Suprapubic skin (tissue), 4 donors: ENCODE results near the gene PPP1R9B.

Experiments
- POLR2A ChIP-seq, 2 donors: fragments of 450-650 bp; IDR thresholded peaks; one replicate each; pipeline ENCODE4 v1.6.1; 2017; ENCODE audit warnings: antibody characterized with exemption in 2 of 2, mild to moderate bottlenecking in 2 of 2, moderate library complexity in 2 of 2
- POLR2AphosphoS5 ChIP-seq, 3 donors: sonication (generic); formaldehyde crosslinking; IDR thresholded peaks; one replicate each; pipeline ENCODE4 v1.6.1; 2017; ENCODE audit warnings: antibody characterized with exemption in 3 of 3
- TF ChIP-seq, protein P1 (sequence below), 2 donors: fragments of 200-600 bp in 1 of 2; fragments of 450-650 bp in 1 of 2; sonication (generic) in 1 of 2; IDR thresholded peaks; one replicate each; pipeline ENCODE4 v1.5.1; 2016 to 2019; ENCODE audit warnings: antibody characterized with exemption in 2 of 2, mild to moderate bottlenecking in 1 of 2, moderate library complexity in 1 of 2

DNA sequence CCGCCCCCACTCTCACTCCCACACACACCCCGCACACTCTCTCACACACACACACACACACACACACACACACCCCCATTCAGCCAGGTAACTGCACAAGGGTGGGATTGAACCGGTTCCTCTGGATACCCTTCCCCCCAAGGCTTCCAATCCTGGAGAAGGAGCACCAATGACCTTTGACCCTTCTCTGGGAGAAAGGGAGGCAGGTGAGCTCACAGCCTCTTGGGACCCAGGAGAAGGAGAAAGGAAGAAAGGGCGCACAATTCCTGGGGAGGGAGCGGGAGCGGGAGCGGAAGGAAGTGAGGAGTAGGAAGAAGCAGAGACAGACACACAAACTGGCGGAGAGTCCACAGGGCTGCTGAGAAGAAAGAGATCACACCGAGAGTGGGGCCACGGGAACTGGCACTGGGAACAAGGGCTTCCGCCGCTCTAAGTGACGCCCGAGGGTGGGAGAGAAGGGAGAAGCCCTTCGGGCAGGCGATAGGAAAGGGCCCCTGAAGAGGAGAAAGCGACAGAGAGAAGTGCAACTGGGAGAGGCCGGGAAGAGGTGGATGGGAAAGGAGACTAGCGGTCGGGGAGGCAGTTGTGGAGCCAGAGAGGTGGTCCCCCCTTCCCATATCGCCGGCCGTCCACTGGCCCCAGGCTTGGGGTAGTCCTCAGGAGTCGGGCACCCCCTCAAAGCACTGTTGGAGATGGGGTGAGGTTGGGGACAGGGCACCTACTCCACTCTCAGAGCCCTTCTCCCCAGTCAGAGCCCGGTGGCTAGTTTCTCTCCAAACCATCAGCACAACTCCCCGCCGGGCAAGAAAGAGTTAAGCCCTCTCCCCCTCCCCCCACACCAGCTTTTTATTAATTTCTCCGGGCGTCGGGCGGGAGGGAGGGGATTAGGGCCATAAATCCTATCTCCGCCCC lies 21.8 kb downstream of the PPP1R9B start:
- TF ChIP-seq, protein P1, sequence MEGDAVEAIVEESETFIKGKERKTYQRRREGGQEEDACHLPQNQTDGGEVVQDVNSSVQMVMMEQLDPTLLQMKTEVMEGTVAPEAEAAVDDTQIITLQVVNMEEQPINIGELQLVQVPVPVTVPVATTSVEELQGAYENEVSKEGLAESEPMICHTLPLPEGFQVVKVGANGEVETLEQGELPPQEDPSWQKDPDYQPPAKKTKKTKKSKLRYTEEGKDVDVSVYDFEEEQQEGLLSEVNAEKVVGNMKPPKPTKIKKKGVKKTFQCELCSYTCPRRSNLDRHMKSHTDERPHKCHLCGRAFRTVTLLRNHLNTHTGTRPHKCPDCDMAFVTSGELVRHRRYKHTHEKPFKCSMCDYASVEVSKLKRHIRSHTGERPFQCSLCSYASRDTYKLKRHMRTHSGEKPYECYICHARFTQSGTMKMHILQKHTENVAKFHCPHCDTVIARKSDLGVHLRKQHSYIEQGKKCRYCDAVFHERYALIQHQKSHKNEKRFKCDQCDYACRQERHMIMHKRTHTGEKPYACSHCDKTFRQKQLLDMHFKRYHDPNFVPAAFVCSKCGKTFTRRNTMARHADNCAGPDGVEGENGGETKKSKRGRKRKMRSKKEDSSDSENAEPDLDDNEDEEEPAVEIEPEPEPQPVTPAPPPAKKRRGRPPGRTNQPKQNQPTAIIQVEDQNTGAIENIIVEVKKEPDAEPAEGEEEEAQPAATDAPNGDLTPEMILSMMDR (IDR thresholded peaks at IDR 0.05): no peak
- no peak for TF ChIP-seq POLR2AphosphoS5 (IDR thresholded peaks at IDR 0.05)
- no peak for TF ChIP-seq POLR2A (IDR thresholded peaks at IDR 0.05)
